SK-N-SH treated with all-trans-retinoic acid at 6 μM for 48 hours (cell line): ENCODE measurements around the gene SAMSN1.

Experiments
- ATAC-seq: fragments of 200-7000 bp; cut with Tn5 transposase; 3 replicates; pipeline ENCODE4 v1.9.1; 2020; ENCODE audit warnings: mild to moderate bottlenecking, moderate library complexity
- BACH2 ChIP-seq: fragments of 250-450 bp; sonication (Bioruptor Pico); IDR thresholded peaks from 2 replicates; pipeline ENCODE4 v1.9.0; 2021; ENCODE audit warnings: mild to moderate bottlenecking, borderline replicate concordance
- CREB5 ChIP-seq: fragments of 250-450 bp; sonication (Bioruptor Pico); IDR thresholded peaks from 2 replicates; pipeline ENCODE4 v1.5.1; 2020; ENCODE audit warnings: low read depth, mild to moderate bottlenecking, moderate library complexity
- CSDC2 ChIP-seq: fragments of 250-450 bp; sonication (Bioruptor Pico); IDR thresholded peaks from 2 replicates; pipeline ENCODE4 v1.5.0; 2020; ENCODE audit warnings: mild to moderate bottlenecking, moderate library complexity
- ESRRG ChIP-seq: fragments of 250-450 bp; sonication (Bioruptor Pico); IDR thresholded peaks from 2 replicates; pipeline ENCODE4 v1.6.1; 2021; ENCODE audit warnings: mild to moderate bottlenecking
- GLIS3 ChIP-seq: fragments of 250-450 bp; sonication (Bioruptor Pico); IDR thresholded peaks from 2 replicates; pipeline ENCODE4 v1.5.0; 2020; ENCODE audit warnings: mild to moderate bottlenecking, moderate library complexity
- ISL1 ChIP-seq: fragments of 250-450 bp; sonication (Bioruptor Pico); IDR thresholded peaks from 2 replicates; pipeline ENCODE4 v2.1.2; 2022; ENCODE audit warnings: mild to moderate bottlenecking, moderate library complexity
- OSR1 ChIP-seq: fragments of 250-450 bp; sonication (Bioruptor Pico); IDR thresholded peaks from 2 replicates; pipeline ENCODE4 v1.8.0; 2022; ENCODE audit warnings: moderate library complexity, mild to moderate bottlenecking, inconsistent platforms
- PATZ1 ChIP-seq: fragments of 250-450 bp; sonication (Bioruptor Pico); IDR thresholded peaks from 2 replicates; pipeline ENCODE4 v1.8.0; 2020; ENCODE audit warnings: mild to moderate bottlenecking, moderate library complexity, borderline replicate concordance
- POU6F1 ChIP-seq: fragments of 250-450 bp; sonication (Bioruptor Pico); IDR thresholded peaks from 2 replicates; pipeline ENCODE4 v1.8.0; 2021; ENCODE audit warnings: low read depth, mild to moderate bottlenecking, moderate library complexity, borderline replicate concordance
- PPARA ChIP-seq: fragments of 250-450 bp; sonication (Bioruptor Pico); IDR thresholded peaks from 2 replicates; pipeline ENCODE4 v1.5.0; 2020; ENCODE audit warnings: mild to moderate bottlenecking, borderline replicate concordance
- RARB ChIP-seq: fragments of 250-450 bp; sonication (Bioruptor Pico); IDR thresholded peaks from 2 replicates; pipeline ENCODE4 v1.8.0; 2021; ENCODE audit warnings: mild to moderate bottlenecking, moderate library complexity
- SNAI2 ChIP-seq: fragments of 250-450 bp; sonication (Bioruptor Pico); IDR thresholded peaks from 2 replicates; pipeline ENCODE4 v1.5.0; 2020; ENCODE audit warnings: mild to moderate bottlenecking, moderate library complexity
- TCF4 ChIP-seq: fragments of 250-450 bp; sonication (Bioruptor Pico); IDR thresholded peaks from 2 replicates; pipeline ENCODE4 v1.8.0; 2021; ENCODE audit warnings: mild to moderate bottlenecking, moderate library complexity, borderline replicate concordance
- TOX ChIP-seq: fragments of 250-450 bp; sonication (Bioruptor Pico); IDR thresholded peaks from 2 replicates; pipeline ENCODE4 v1.8.0; 2021; ENCODE audit warnings: mild to moderate bottlenecking, moderate library complexity, borderline replicate concordance
- TSHZ2 ChIP-seq: fragments of 250-450 bp; sonication (Bioruptor Pico); IDR thresholded peaks from 2 replicates; pipeline ENCODE4 v1.5.0; 2020; ENCODE audit warnings: mild to moderate bottlenecking, moderate library complexity
- ZC3H10 ChIP-seq: fragments of 250-450 bp; sonication (Bioruptor Pico); IDR thresholded peaks from 2 replicates; pipeline ENCODE4 v1.5.1; 2021; ENCODE audit warnings: mild to moderate bottlenecking, moderate library complexity
- ZFP3 ChIP-seq: fragments of 250-450 bp; sonication (Bioruptor Pico); IDR thresholded peaks from 2 replicates; pipeline ENCODE4 v1.5.0; 2020; ENCODE audit warnings: mild to moderate bottlenecking, moderate library complexity
- ZFP30 ChIP-seq: fragments of 450-650 bp; formaldehyde crosslinking; IDR thresholded peaks from 2 replicates; pipeline ENCODE4 v1.5.0; 2022; ENCODE audit warnings: mild to moderate bottlenecking, moderate library complexity
- ZNF565 ChIP-seq: fragments of 450-650 bp; formaldehyde crosslinking; conservative IDR thresholded peaks from 2 replicates; pipeline ENCODE4 v1.5.0; 2020; ENCODE audit warnings: low read depth, mild to moderate bottlenecking, moderate library complexity
- TF ChIP-seq, protein P1 (sequence below): fragments of 250-450 bp; sonication (Bioruptor Pico); IDR thresholded peaks from 2 replicates; pipeline ENCODE4 v1.5.1; 2021; ENCODE audit warnings: mild to moderate bottlenecking, moderate library complexity

SAMSN1 gene

DNA sequence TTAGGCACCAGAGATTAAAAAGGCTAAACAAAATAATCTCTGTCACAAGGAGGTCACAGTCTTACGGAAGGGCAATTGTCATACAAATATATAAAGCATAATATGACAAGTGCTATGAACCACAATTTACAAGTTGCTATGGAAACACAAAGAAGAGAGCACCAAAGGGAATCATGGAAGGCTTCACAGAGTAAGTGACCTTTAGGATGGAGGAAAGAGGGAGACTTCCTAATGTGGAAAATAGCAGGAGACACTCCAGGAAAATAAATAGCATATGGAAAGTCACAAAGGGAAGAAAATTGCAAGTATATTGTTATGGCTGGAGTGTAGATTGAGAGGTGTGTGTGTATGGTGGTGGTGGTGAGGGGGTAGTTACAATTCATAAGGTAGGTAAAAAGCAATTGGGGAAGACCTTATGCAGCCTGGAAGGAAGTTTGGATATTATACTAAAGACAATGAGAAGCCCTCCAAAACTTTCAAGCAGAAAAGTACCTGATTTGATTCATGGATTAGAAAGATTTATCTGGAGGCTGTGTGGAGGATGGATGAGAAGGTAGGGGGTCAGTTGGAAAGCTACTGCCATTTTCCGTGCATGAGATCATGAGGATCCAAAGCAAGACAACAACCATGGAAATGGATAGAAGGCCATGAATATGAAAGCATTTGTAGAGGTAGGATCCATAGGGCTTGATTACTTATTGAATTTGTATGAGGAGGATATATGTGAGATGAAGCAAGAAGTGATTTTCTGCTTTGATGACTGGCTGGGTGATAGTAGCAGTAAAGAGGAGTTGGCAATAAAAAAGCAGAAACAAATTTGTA, 61.7 kb downstream of the SAMSN1 start:
- TF ChIP-seq ZC3H10 (CRISPR knock-in tag) (no peak), CREB5 (CRISPR knock-in tag) (no peak), ESRRG (CRISPR knock-in tag) (no peak), POU6F1 (CRISPR knock-in tag) (no peak), CSDC2 (CRISPR knock-in tag) (no peak), ISL1 (CRISPR knock-in tag) (no peak), ZFP30 (no peak), ZNF565 (no peak)
- TF ChIP-seq, all 23 proteins: peak for 0
- ATAC-seq, result no peak

GRCh38 chr21:14483296-14483695, 62.8 kb downstream of the SAMSN1 start:
- ATAC-seq, result no peak
- TF ChIP-seq ZC3H10 (CRISPR knock-in tag) (no peak), ESRRG (CRISPR knock-in tag) (no peak), BACH2 (no peak), GLIS3 (no peak), CREB5 (CRISPR knock-in tag) (no peak)

GRCh38 chr21:14482165-14482564, 64.0 kb downstream of the SAMSN1 start:
- TF ChIP-seq SNAI2 (CRISPR knock-in tag) (no peak), ZC3H10 (CRISPR knock-in tag) (no peak), CSDC2 (CRISPR knock-in tag) (no peak), PPARA (CRISPR knock-in tag) (no peak)
- TF ChIP-seq, all 23 proteins: peak for 0
- ATAC-seq, result no peak

DNA sequence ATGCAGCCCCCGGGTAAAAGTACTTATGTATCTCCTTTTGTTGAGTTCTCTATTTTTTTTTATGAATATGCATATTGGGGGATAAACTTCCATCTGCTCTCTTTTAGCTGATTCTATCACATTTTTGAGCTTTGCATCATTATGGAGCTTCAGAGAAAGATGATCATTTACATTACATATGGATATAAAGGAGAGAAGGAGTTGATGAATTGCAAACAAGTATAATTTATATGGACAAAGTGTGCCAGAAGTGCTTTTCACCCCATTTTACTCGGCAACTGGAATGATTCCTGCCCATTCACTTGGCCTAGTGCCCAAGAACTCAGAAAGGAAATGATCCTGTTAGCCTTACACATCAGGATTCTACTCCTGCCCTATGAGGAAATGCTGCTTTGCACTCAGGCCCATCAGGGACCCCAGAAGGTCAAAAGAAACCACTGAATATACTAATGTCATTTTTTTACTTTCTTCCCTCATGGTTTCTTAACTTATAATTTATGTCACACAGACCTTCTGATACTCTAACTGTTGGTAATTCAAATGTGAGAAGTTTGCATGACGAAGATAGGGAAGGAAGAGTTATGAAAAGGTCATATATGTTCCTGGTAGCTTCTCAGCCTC, 65.6 kb downstream of the SAMSN1 start:
- ATAC-seq, result no peak
- TF ChIP-seq PATZ1 (CRISPR knock-in tag) (no peak), ZFP3 (CRISPR knock-in tag) (no peak), TOX (CRISPR knock-in tag) (no peak), ZFP30 (no peak), SNAI2 (CRISPR knock-in tag) (no peak), OSR1 (CRISPR knock-in tag) (no peak), CREB5 (CRISPR knock-in tag) (no peak), POU6F1 (CRISPR knock-in tag) (no peak), ZC3H10 (CRISPR knock-in tag) (no peak), PPARA (CRISPR knock-in tag) (no peak), ISL1 (CRISPR knock-in tag) (no peak), RARB (no peak), TCF4 (CRISPR knock-in tag) (no peak), TSHZ2 (CRISPR knock-in tag) (no peak), GLIS3 (no peak), BACH2 (no peak)
- TF ChIP-seq, protein P1, sequence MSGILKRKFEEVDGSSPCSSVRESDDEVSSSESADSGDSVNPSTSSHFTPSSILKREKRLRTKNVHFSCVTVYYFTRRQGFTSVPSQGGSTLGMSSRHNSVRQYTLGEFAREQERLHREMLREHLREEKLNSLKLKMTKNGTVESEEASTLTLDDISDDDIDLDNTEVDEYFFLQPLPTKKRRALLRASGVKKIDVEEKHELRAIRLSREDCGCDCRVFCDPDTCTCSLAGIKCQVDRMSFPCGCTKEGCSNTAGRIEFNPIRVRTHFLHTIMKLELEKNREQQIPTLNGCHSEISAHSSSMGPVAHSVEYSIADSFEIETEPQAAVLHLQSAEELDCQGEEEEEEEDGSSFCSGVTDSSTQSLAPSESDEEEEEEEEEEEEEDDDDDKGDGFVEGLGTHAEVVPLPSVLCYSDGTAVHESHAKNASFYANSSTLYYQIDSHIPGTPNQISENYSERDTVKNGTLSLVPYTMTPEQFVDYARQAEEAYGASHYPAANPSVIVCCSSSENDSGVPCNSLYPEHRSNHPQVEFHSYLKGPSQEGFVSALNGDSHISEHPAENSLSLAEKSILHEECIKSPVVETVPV (CRISPR knock-in tag), result no peak
